AG10803 (cell line): ENCODE measurements around the gene TSN.
"Not testable (repeated sequence)": the region's sequence is repeated elsewhere in the genome, so short reads cannot be mapped to it uniquely, and the experiment has no call there.

ENCODE experiments used
- DNase-seq: peaks from one replicate; pipeline ENCODE4 v3.0.0; 2010; ENCODE audit warnings: low read depth
- H3K4me3 ChIP-seq: 2 replicates; pipeline ENCODE4 v1.5.1; 2011; ENCODE audit warnings: mild to moderate bottlenecking, low read length, control low read depth
- TF ChIP-seq, protein P1 (sequence below): conservative IDR thresholded peaks from 2 replicates; pipeline ENCODE4 v1.5.1; 2011; ENCODE audit warnings: mild to moderate bottlenecking, low read length, control low read depth, inconsistent platforms

The TSN gene

GRCh38 chr2:121796239-121796638 is 40.8 kb downstream of the TSN start:
- DNase-seq = no peak
- no peak overlapping the region for H3K4me3 ChIP-seq
- TF ChIP-seq, protein P1, sequence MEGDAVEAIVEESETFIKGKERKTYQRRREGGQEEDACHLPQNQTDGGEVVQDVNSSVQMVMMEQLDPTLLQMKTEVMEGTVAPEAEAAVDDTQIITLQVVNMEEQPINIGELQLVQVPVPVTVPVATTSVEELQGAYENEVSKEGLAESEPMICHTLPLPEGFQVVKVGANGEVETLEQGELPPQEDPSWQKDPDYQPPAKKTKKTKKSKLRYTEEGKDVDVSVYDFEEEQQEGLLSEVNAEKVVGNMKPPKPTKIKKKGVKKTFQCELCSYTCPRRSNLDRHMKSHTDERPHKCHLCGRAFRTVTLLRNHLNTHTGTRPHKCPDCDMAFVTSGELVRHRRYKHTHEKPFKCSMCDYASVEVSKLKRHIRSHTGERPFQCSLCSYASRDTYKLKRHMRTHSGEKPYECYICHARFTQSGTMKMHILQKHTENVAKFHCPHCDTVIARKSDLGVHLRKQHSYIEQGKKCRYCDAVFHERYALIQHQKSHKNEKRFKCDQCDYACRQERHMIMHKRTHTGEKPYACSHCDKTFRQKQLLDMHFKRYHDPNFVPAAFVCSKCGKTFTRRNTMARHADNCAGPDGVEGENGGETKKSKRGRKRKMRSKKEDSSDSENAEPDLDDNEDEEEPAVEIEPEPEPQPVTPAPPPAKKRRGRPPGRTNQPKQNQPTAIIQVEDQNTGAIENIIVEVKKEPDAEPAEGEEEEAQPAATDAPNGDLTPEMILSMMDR = no peak

DNA sequence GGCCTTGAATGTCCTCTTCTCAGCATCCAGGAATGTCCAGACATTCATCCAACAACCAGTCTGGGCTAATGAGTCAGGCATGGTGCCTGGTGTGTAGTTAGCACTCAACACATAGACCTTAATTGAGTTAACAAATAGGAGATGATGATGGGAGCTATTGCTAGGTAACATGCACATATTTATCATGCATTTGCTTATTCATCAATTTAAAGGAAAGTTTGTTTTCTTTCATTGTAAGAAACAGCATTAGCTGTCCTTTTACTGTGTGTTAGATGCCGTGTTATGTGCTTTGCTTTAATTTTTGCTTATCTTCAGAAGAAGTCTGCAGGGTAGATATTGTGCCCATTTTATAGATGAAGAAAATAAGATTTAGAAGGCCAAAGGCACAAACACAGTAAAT is 43.2 kb downstream of the TSN start:
- TF ChIP-seq, protein P1 = no peak
- no peak for DNase-seq

DNA sequence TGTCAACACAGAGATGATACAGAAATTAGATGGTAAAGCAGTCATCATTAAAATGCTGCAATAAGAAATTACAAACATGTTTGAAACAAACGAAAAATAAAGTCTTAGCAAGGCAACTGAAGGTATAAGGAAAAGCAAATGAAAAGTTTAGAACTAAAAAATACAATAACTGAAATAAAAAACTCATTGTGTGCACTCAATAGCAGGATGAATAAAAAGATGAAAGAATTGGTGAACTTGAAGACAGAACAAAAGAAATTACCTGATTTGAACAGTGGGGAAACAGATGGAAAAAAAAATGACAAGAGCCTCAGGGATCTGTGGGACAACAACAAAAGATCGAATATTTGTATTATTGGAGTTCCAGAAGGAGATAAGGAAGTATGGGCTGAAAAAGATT is 46.5 kb downstream of the TSN start:
- TF ChIP-seq, protein P1 = no peak
- no peak overlapping the region for H3K4me3 ChIP-seq
- DNase-seq = no peak

More for the DNA sequence above, 43.2 kb downstream of the TSN start:
- no peak overlapping the region for H3K4me3 ChIP-seq

DNA sequence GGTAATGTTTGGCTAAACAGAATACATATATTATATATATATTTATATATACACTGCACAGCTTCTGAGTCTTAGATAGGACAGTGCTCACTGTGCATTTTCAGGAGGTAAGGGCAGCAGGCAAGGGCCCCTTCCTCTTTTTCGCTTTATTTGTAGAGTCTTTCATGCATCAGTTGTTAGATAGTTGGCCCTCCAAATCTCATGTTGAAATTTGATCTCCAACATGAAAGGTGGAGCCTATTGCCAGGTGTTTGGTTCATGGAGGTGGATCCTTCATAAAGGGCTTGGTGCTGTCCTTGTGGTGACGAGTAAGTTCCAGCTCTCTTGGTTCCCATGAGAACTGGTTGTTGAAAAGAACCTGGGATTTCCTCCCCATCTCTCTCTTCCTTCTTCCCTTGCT is 48.1 kb downstream of the TSN start:
- no peak for DNase-seq
- TF ChIP-seq, protein P1 = no peak
- H3K4me3 ChIP-seq = no peak overlapping the region

GRCh38 chr2:121804340-121804739 is 48.9 kb downstream of the TSN start:
- no peak overlapping the region for H3K4me3 ChIP-seq
- TF ChIP-seq, protein P1 = no peak
- peak; percentile 1 for DNase-seq

DNA sequence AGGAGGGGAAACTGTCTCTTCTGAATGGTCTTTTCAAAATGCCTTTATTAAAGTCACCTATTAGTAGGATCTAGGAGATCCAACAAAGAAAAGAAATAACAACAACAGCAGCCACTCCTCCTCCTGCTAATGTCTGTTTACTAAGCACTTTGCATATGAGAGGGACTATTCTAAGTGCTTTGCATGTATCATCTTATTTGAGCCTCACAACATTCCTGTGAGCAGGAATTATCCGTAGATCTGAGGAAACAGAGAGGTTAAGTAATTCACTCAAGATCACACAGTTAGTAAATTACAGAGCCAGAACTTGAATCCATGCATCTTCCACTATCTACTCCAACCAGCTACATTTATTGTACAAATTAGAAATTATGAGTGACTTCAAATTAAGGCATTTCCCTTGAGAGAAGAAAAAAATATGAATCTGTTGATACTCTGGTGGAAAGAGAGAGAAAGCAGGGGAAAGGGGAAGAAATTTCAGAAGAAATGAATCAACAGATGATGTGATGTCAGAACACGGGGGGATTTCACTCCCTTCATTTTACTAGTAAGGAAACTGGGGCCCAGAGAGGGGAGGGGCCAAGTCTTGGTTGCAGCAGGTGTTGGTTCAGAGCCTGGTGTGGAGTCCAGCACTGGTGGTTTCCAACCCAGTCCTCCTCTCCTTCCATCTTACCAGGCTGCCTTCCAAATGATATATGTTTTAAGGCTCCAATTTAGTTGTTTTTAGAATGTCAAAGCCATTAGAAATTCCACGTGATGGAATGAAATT is 49.7 kb downstream of the TSN start:
- TF ChIP-seq, protein P1 = no peak
- DNase-seq = no peak
- H3K4me3 ChIP-seq = no peak overlapping the region

DNA sequence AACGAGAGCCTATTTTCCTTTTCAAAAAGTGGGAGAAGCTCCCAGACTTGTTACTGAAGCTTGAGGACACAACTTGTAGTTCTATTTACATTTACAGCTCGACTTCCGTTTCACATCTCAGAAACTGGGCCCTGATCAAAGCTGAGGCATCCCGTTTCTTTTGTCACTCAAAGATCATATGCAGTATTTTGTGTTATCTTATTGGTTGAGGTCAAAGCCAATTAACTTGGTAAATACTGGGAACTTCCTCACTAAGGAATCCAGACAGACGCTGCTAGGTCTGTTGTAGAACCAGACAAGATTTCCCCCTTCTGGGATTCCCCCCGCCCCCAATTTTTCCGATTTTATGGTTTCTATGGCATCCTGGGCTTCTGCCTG is 50.3 kb downstream of the TSN start:
- DNase-seq = no peak
- TF ChIP-seq, protein P1 = no peak
- H3K4me3 ChIP-seq = no peak overlapping the region

DNA sequence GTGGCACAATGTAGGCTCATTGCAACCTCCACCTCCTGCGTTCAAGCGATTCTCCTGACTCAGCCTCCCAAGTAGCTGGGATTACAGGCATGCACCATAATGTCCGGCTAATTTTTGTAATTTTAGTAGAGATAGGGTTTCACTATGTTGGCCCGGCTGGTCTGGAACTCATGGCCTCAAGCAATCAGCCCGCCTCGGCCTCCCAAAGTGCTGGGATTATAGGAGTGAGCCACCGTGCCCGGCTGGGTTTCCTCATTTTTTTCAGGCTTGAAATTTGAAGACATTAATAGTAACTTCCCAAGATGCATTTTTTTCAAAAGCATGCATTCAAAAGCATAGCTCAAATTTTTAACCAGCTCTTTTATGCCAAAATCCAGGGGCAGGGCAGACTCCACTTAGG is 52.3 kb downstream of the TSN start:
- not testable (repeated sequence) for DNase-seq, H3K4me3 ChIP-seq
